NCI-H446 (cell line): ENCODE measurements around the gene PYGO2.
A peak's percentile ranks its signal among the peaks of the same experiment; 100 is the strongest.

Source experiments
- DNase-seq, 2 experiments: peaks; one replicate each; lab custom pipeline; 2025; lab: John Stamatoyannopoulos, UW

Gene PYGO2, protein sequence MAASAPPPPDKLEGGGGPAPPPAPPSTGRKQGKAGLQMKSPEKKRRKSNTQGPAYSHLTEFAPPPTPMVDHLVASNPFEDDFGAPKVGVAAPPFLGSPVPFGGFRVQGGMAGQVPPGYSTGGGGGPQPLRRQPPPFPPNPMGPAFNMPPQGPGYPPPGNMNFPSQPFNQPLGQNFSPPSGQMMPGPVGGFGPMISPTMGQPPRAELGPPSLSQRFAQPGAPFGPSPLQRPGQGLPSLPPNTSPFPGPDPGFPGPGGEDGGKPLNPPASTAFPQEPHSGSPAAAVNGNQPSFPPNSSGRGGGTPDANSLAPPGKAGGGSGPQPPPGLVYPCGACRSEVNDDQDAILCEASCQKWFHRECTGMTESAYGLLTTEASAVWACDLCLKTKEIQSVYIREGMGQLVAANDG

DNA sequence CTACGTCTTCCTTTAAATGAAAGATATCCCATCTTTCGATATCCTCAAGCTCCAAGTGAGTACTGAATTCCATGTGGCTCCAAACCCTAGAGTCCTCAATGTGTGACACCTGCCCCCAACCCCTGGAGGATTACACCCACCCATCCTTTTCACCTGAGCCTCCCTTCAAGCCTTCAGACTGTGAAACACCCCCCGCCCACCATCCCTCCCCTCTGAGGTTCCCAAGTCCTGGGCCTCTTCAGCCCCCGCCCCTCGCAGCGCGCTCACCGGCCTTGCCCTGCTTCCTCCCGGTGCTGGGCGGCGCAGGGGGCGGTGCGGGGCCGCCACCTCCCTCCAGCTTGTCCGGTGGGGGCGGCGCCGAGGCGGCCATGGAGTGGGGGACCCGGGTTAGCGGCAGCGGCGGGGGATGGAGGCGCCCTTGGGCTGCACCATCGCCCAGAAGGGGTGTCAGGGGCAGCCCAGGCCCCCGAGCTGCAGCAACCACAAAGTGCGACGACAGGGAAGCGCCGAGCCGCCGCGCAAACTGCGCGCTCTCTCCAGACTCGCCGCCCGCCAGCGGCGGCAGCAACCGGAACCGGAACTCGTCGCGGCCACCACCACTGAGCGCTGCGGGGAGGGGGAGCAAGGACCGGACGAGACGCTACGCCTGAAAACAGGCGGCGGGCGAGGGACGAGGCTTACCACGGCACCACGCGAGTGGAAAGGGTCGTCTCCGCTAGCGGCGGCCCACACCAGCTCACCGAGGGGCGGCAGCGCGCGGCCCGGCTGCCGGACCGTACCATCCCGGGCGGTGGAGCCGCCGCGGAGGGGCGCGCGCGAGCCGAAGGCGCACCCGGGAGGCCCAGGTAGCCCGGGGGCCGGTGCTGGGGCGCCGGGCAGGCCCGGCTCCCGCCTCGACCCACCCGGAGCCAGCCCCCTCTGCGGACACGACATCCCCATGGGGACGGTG lies at the start of gene PYGO2:
Gene PYGO2, minus strand, starts transcription at position 576 of the 949 bp plus-strand sequence. Its CDS starts 206 bp downstream, at position 370.
- DNase-seq, result peak; percentile 69 to 78

DNA sequence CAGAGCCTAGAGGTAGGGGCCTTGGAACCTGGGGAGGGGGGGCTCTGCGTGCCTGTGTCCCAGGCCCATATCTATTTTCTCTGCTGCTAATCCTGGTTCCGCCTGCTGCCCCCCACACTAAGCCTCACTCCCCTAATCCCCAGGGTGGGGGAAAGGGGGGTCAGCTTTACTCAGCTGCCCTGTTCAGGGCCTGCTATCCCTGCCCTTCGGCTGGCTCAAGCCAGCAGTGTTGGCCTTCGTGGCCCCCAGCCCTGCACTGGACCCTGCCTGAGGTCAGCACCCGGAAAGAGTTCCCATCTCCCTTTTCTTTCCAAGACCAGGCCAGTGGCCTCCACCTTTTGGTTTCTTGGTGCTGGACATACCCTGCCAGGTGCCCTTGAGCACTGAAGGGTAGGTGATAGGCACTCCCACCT lies 49.4 kb upstream of the PYGO2 start:
- DNase-seq, result no peak

DNA sequence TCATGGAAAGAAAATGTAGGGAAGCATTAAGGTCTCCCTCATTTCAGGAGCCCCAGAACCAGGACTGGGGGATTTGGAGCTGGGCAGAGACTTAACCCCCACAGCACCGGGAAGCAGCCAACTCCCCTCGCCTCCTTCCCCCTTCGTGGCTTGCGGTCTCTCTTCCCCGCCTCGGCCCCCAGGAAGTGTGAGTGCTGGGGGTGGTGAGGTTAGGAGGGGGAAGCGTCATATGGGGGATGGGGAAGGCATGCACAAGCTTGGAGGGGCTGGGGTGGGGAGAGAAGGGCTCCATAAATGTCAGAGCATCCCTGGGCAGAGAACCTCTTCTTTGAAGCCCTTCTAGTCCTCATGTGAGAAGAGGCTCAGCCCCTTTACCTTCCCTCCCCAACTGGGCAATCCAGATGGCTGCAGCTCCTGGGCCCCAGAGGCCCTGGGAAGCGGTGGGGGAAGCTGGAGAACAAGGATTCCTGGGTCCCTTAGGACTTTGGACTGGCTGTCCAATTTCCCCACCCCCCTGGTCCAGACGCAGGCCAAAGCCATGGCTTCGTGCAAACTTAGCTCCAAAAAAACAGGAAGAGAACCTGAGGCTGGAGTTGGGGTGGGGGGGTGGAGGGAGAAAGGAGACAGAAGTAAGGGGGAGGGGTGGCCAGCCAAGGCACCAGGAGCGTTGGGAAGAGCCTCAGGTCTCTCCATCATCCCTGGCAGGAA lies 48.8 kb upstream of the PYGO2 start:
- DNase-seq, result no peak

DNA sequence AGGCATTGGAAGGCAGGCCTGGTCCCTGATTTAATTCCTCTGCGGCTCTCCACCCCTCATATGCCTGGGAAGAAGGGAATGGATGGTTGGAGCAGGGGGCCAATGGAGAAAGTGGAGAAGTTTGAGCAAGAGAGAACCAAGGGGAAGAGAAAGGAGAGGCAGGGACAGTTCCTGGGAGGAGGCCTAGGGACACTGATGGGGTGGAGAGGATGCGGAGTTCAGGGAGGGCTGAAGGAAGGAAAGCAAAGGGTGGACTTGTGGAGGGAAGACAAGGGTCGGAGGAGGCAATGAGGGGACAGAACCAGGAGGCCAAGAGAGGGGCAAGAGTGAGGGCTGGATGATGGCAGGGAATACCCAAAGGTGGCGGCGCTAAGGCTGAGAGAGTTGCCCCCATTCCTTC lies 48.2 kb upstream of the PYGO2 start:
- DNase-seq, result no peak

DNA sequence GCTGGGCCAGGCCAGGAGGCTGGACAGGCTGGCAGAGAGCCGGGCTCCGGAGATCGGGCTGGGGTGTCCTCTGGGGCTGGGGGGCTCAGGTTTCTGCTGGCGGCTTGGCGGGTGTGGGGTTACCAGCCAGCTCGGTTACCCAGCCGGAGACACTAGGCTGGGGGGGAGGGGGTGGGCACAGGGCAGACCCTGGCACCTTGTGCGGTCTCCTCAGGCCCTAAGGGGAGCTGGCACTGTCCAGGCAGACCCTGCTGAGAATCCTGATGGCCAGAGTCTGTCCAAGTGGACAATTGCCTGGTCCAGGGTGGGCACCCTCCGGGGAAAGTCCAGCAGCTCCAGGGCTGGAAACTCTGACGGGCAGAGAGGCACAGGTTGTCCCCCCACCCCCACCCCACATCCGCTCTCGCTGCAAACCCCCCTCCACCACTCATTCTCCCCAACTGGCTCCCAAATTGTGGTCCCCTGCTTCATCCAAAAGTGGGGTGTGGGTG lies 47.7 kb upstream of the PYGO2 start:
- DNase-seq, result no peak

DNA sequence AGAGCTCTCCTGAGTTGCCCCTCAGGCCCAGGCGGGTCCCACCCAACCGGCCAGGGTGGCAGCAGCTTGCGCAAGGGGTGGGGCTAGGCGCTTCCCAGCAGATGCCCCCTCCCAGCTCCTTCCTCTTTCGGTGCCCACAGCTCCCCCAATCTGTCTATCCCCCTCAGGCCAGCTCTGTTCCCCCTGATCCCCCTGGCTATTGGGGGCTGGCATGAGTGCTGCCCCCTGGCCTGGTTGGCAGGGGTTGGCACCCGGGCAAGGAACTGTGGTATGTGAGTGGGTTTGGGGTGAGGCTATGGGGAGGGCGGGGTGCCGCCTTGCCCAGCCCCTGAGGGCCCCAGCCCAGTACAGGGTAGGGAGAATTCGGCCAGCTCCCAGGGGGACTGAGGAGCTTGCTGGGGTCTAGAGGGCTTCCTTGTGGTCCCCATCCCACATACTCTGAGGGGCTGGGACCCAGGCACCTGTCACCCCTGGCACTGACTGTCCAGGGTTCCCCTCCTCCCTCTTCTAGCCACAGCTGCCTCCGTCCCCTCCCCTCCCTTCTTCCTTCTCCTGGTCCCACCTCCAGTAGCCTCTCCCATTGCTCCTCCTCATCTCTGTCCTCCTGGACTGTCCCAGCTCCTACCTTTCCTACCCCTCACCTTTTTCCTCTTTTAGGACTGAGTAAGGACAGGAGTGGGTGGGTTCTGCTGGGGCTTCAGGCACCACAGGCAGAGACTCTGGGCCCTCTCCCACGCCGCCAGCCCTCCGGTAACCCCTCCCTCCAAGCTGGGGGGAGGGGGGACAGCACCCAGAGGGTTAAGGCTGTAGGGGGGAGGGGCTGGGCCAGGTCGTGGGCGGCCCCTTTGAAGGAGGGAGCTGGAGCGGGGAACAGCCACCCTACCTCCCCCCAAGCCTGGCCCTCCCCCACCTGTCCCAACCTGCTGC lies 46.7 kb upstream of the PYGO2 start:
- no peak for DNase-seq

DNA sequence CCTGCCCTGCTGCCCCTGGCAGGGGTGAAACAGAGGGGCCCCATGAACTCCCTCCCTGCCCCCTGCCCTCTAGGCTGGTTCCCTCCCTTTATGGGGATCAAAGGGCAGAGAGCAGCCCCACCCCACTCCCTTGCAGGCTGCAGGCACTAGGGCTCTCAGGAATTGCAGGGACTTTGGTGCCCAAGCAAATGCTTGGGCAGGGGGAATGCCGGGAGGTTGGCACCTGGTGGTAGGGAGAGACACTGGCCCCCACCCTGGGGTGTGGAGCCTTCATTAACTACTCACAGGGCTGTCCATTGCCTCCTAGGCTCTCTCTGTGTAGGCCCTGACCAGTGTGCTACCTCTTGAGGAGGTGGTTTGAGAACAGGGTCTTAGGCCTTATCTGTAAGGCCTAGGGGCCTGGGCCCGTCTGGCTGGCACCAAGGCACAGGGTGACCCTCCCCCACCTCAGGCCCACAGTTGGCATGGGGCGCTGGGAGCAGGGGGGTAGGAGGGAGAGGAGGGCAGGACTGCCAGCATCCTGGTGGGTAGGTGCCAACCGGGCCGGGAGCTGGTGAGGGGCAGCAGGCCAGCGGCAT lies 45.8 kb upstream of the PYGO2 start:
- DNase-seq, result peak in 1 of 2 experiments; percentile 35

DNA sequence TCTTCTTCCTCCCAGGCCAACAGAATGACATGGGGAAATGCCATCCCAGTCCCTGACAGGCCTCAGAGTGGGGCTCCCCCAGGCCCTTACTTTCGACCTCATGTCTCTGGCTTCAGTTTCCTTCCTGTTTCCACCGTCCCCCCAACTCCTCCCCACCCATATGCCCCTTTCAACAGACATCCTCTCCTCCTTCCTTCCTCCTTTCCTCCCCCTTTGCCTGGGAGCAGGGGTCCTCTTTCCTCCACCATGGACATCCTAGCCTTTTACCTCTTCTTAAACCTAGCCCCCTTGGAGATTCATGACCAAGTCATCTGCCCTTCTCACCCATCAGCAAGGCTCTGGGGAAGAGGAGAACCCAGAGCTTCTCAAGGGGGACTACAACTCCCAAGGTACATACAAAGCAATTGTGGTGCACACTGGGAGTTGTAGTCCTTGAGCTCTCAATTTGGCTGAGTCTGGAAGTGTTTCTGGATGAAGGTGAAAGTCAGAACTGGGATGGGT lies 45.1 kb upstream of the PYGO2 start:
- peak in 1 of 2 experiments; percentile 50 for DNase-seq

DNA sequence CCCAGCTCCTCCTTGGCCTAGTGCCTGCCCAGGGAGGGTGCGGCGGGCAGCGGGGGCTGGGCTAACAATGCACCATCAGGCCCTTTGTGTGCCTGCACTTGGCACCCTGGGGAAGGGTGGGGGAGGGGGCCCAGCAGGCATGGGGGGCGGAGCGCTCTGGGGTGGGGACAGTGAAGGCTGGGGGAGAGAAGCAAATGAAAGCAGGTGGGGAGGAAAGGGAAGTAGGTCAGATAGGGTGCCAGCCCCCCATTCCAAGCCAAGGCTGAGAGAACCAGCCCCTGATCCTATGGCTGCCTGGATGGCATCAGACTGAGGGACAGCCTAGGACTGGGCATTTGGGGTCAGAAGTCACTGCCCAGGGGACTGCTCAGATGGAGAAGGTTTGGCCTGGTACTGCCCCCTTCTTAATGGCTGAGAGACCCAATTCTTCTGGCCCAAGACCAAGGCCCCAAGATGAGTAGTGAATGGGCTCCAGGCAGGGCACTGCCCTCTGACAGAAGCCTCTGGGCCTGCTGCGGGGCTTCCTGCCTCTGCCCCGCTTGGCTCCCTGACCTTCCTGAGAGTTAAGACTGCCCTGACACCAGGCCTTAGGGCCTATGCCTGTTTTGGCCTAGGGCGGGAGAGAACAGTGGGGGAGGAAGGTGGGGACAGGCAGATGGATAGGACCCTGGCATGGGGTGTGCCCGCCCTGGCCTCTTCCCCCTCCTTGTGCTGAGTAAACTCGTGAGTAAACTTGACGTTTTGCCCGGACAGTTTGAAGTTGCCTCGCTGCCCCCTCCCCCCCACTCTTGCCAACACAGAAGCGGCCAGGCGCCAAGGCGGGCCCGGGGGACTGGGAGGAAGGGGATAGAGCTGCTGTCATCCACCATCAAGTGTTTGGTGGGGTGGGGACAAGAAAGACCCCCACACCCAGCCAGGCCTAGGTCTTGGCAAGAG lies 43.8 kb upstream of the PYGO2 start:
- DNase-seq, result peak; percentile 75 to 92

DNA sequence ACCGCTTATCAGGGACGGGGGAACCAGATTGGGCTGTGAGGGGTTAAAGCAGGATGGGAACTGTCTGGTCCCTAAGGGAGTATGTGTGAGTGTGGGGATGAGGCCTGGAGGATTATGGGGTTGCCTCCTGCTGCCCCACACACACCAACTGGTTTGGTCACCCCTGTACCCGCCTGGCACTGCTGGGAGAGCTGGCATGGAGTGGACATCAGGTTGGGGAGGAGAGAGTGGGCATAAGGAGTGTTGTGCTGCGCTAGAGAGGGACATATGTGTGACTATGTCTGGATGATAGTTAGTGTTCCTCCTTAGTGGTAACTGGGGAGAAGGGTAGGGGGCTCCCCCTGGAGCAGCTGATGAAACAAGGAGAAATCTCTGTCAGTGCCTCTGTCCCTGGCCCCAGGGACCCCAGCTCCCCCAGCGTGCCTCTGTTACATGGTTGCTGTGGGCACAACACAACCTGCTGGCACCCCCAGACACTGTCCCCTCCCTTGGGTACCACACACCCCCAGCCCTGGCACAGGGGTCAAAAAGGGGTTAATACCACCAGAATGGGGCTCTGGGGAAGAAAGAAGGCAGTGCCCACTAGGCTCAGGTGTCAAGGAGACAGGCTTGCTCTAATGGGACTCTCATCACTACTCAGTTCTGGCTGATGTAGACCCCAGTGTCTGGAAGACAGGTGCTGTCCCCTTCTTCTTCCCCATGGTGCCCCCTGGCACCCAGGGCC lies 42.9 kb upstream of the PYGO2 start:
- DNase-seq, result no peak

DNA sequence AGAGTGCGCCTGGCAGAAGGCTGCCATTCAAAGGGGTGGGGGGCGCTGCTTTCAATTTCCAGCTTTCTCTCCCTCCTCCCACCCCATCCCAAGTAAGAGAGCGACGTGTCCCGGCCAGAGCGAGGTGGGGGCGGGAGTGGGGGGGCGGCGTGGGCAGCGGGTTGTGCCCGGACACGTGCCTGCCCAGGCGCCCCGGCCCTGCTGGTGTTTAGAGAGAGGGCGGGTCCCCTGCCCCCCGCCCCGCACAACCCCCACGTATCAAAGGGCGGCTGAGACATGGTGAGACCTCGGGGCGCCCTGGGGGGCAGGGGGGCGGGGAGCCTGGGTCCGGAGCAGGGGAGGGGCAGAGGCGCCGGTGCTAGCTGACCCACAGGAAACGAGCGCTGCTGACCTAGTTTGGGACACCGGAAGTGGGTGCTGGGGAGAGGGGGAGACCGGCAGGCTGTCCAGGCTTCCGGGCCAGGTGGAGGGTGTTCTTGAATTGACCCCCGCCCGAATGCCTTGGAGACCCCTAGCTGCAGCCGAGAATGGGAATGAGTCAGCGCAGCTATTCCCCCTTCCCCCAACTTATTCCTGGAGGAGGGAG lies 42.3 kb upstream of the PYGO2 start:
- DNase-seq, result no peak

DNA sequence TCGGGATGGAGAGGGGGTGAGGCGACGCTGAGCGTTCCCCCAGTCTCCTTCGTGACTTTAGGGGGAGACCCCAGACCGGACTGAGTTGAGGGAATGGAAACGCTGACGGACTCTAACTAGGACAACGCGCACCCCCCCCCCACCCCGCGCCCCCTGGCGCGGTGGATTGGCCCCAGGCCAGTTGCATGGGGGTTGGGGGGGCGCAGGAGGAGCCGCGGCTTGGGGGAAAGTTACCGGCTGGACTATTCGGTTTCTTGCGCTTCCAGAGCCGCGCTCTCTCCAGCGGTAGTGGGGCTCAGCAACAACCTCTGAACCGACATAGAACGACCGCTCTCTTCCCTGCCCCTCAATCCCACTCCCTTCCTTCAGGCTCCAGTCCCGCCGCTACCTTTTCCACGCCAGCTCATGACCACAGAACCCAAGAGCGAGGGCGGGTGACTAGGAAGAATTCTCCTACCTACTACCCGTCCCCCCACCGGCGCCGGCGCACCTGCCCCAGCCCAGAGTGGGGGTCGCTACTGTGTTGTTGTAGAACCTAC lies 41.7 kb upstream of the PYGO2 start:
- DNase-seq, result peak; percentile 50 to 55

DNA sequence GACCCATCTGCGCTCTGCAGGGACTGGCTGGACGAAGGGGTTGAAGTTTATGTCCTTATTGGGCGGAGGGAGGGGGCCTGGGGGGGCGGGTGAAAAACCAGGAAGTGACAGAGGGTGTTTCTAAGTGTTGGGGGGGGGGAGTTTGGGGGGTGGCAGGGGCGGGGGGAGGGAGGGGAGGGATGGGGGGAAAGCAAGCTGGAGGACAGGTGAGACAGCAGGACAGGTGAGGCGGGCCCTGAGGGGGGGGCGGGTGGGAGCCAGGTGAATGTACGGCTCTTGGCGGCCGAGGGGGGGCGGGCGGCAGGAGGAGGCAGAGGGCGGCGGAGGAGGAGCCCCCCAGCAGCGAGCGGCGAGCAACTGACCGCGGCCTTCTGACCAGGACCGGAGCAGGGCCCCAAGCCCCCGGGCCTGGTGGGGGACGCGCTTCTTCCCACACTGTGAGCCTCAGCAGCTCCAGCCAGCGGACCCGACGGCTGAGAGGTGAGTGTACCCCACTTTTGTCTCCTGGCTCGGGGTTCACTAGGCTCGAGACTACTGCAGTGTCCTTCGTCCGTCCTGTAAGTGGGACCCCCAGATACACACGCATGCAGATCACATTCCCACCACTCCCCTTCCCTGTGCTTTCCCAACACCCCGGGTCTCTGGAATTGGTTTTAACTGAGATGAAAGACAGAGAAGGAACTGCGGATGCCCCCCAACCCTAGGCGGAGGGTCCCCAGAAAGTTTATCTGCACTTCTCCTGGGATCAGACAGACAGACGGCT lies 41.1 kb upstream of the PYGO2 start, which contains the start of gene ZBTB7B:
Gene ZBTB7B, plus strand, starts transcription at position 339 of the 763 bp plus-strand sequence. CDS start 11,859 bp downstream, outside the sequence.
- DNase-seq, result no peak

DNA sequence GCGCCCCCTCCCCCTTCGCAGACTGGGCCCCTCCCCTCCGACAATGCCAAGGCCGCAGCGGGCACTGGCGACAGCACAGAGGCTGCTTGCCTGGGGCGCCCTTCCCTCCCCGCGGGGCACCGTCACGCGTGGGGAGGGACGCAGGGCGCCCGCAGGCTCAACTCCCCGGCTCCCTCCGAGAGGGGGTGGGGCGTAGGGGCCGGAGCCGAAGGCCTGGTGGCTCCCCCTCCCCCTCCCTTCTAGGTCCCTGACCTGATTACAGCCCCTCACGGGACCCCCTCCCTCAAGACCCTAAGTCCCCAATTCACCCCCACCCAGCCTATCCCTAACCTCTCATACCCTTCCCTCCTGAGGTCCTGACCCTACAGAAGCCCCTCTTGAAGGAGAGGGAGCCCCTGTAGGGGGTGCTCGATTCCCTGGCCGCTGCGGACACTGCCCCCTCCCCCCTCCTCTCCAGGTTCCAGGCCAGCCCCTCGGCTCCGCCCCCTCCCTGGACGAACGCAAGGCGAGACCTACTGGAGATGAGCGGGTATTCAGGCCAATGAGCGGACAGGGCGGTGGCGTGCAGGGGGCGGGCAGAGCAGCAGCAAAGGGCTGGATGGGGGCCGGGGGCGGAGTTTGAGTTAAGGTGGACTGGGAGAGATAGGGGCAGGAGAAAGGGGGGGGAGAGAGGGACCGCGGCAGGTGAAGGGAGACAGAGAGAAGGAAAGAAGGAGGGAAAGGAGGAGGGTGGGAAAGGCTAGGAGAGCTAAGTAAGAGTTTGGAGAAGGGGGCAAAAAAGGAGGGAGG lies 40.3 kb upstream of the PYGO2 start:
- DNase-seq, result peak; percentile 99

DNA sequence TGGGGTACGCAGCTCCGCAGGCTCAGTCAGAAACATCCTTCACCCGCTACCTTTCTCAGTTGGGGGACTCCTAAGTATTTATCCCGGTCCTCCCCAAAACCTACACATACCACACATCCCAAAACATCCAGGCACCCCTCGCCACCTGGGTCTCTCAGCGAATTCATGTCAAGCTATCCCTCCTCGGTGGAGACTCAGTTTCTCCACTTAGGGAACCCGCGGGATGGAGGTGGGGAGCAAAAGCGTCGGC lies 39.8 kb upstream of the PYGO2 start:
- no peak for DNase-seq

DNA sequence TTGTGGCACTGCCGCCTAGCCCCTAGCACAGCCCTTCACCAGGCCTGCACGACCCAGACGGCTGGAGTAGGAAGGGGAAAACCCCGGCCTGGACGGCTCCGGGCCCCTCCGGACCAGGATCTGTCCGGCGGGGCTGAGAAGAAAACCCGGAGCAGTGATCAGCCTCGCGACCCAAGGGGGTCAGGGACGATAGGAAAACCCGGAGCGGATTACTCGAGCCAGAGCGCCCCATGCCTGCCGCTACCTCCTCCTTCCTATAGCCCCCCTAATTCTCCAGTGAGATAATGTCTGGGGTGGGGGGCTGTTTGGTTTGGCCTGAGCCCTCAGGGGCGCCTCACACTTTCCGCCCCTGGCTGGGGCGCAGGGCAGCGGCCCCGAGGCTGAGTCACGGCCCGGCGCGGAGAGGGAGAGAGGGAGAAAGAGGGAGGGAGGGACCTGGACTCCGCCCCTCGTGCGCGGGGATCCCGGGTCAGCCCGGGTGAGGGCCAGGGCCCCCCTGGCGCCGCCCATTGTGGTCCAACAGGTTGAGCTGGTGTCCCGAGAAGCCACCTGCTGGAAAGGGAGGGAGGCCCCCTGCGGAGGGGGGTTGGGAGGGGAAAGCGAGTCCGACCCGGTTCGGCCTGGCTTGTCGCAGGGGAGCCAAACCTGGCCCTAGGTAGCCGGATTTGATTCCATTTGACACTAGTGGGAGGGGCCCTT lies 39.3 kb upstream of the PYGO2 start:
- peak; percentile 86 to 91 for DNase-seq
